ENCODE results near the gene PROS1. TPM values are rescaled to one million over a fixed set of nuclear protein-coding genes. Genes with fewer than 3 reads are reported as not detected.

The PROS1 gene
- total RNA-seq, 1 experiment from 2014 or later = 1.7 TPM

- Mint-ChIP-seq H3K4me1 (no peaks in the 10 kb centered on the region), H3K36me3 (no peaks in the 10 kb centered on the region), H3K27ac (no peak overlapping the region), H3K27me3 (ENCODE audit: low read depth) (no peaks in the 10 kb centered on the region), H3K4me3 (no peak overlapping the region), H3K9me3 (no peaks in the 10 kb centered on the region)
- DNase-seq (ENCODE audit: low spot score) (no peak), ATAC-seq (no peak)
- ChIA-PET CTCF (interaction anchor here (1.4 kb wide), 1 partner anchor 10 kb away, joined by 5 read pairs; no protein-coding TSS in a partner anchor), POLR2A (no interaction called here)
- TF ChIP-seq FOXK1 (CRISPR knock-in tag; IDR thresholded peaks at IDR 0.05) (no peak), ZNF281 (CRISPR knock-in tag; IDR thresholded peaks at IDR 0.05) (no peak), ZNF232 (CRISPR knock-in tag; IDR thresholded peaks at IDR 0.05) (no peak), SMAD4 (CRISPR knock-in tag; IDR thresholded peaks at IDR 0.05) (no peak), GRHL2 (CRISPR knock-in tag; IDR thresholded peaks at IDR 0.05; ENCODE audit: insufficient replicate concordance, severe bottlenecking) (no peak)
- TF ChIP-seq, protein P1, sequence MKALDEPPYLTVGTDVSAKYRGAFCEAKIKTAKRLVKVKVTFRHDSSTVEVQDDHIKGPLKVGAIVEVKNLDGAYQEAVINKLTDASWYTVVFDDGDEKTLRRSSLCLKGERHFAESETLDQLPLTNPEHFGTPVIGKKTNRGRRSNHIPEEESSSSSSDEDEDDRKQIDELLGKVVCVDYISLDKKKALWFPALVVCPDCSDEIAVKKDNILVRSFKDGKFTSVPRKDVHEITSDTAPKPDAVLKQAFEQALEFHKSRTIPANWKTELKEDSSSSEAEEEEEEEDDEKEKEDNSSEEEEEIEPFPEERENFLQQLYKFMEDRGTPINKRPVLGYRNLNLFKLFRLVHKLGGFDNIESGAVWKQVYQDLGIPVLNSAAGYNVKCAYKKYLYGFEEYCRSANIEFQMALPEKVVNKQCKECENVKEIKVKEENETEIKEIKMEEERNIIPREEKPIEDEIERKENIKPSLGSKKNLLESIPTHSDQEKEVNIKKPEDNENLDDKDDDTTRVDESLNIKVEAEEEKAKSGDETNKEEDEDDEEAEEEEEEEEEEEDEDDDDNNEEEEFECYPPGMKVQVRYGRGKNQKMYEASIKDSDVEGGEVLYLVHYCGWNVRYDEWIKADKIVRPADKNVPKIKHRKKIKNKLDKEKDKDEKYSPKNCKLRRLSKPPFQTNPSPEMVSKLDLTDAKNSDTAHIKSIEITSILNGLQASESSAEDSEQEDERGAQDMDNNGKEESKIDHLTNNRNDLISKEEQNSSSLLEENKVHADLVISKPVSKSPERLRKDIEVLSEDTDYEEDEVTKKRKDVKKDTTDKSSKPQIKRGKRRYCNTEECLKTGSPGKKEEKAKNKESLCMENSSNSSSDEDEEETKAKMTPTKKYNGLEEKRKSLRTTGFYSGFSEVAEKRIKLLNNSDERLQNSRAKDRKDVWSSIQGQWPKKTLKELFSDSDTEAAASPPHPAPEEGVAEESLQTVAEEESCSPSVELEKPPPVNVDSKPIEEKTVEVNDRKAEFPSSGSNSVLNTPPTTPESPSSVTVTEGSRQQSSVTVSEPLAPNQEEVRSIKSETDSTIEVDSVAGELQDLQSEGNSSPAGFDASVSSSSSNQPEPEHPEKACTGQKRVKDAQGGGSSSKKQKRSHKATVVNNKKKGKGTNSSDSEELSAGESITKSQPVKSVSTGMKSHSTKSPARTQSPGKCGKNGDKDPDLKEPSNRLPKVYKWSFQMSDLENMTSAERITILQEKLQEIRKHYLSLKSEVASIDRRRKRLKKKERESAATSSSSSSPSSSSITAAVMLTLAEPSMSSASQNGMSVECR (CRISPR knock-in tag; IDR thresholded peaks at IDR 0.05; ENCODE audit: borderline replicate concordance) = no peak
These were observed 41.3 kb upstream of the PROS1 start for GRCh38 chr3:94015025-94015424.

DNA sequence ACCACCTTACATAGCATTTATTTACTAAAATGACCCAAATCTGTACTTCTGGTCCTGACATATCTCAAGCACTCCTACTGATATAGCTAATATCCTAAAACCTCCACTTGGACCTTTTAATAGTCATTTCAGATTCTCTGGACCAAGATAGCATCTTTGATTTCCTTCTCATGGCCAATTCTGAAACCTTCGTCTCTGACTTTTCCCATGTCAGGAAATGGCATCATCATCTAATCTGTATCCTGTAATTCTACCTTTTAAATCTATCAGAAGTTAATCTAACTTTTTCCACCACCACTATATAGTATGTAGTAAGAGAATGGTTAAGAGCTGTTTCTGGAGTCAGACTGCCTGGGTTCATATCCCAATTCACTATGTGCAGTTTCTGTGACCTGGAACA, 38.5 kb upstream of the PROS1 start:
- H3K27ac Mint-ChIP-seq = no peak overlapping the region
- H3K4me3 Mint-ChIP-seq = no peak overlapping the region
- H3K9me3 Mint-ChIP-seq = no peaks in the 10 kb centered on the region
- DNase-seq (ENCODE audit: low spot score) = no peak
- no peaks in the 10 kb centered on the region for H3K4me1 Mint-ChIP-seq
- no peaks in the 10 kb centered on the region for H3K27me3 Mint-ChIP-seq (ENCODE audit: low read depth)
- no peak for TF ChIP-seq ATF3 (CRISPR knock-in tag; conservative IDR thresholded peaks at IDR 0.05)
- no peak for TF ChIP-seq ETV6 (CRISPR knock-in tag; IDR thresholded peaks at IDR 0.05)
- no peak for TF ChIP-seq USF2 (CRISPR knock-in tag; IDR thresholded peaks at IDR 0.05)
- TF ChIP-seq, protein P1 (CRISPR knock-in tag; IDR thresholded peaks at IDR 0.05; ENCODE audit: borderline replicate concordance) = no peak
- ChIA-PET CTCF (no interaction called here), POLR2A (no interaction called here)
- no peak for ATAC-seq
- H3K36me3 Mint-ChIP-seq = no peaks in the 10 kb centered on the region; the same call in 1 of the 2 replicates
